ENCODE measurements around the gene EFHC1.
A peak's percentile ranks its signal among the peaks of the same experiment; 100 is the strongest.

Gene EFHC1

GRCh38 chr6:52516269-52516668 is 96.1 kb downstream of the EFHC1 start:
- no peak for DNase-seq (ENCODE audit: low read depth in 1 of 2, low spot score in 1 of 2)

- no peak for DNase-seq (ENCODE audit: low read depth in 1 of 2, low spot score in 1 of 2)
These were observed 96.8 kb downstream of the EFHC1 start for GRCh38 chr6:52516943-52517342.

GRCh38 chr6:52517502-52518278 is 97.5 kb downstream of the EFHC1 start:
- peak in 1 of 2 donors; percentile 21 for DNase-seq (ENCODE audit: low read depth in 1 of 2, low spot score in 1 of 2)

- no peak for DNase-seq (ENCODE audit: low read depth in 1 of 2, low spot score in 1 of 2)
These were observed 98.3 kb downstream of the EFHC1 start for GRCh38 chr6:52518279-52518945.

GRCh38 chr6:52519618-52520017 is 99.5 kb downstream of the EFHC1 start:
- no peak for DNase-seq (ENCODE audit: low read depth in 1 of 2, low spot score in 1 of 2)

- no peak for DNase-seq (ENCODE audit: low read depth in 1 of 2, low spot score in 1 of 2)
These were observed 102.0 kb downstream of the EFHC1 start for GRCh38 chr6:52522151-52522626.

- DNase-seq (ENCODE audit: low read depth in 1 of 2, low spot score in 1 of 2): no peak
These were observed 102.5 kb downstream of the EFHC1 start for GRCh38 chr6:52522655-52523054.

GRCh38 chr6:52523378-52524142 is 103.4 kb downstream of the EFHC1 start:
- no peak for DNase-seq (ENCODE audit: low read depth in 1 of 2, low spot score in 1 of 2)

GRCh38 chr6:52524918-52525317 is 104.8 kb downstream of the EFHC1 start:
- DNase-seq (ENCODE audit: low read depth in 1 of 2, low spot score in 1 of 2): no peak

GRCh38 chr6:52526634-52527033 is 106.5 kb downstream of the EFHC1 start:
- DNase-seq (ENCODE audit: low read depth in 1 of 2, low spot score in 1 of 2): no peak

GRCh38 chr6:52527436-52527835 is 107.3 kb downstream of the EFHC1 start:
- DNase-seq (ENCODE audit: low read depth in 1 of 2, low spot score in 1 of 2): no peak

GRCh38 chr6:52529311-52529710 is 109.2 kb downstream of the EFHC1 start:
- no peak for DNase-seq (ENCODE audit: low read depth in 1 of 2, low spot score in 1 of 2)

GRCh38 chr6:52530351-52530750 is 110.2 kb downstream of the EFHC1 start:
- DNase-seq (ENCODE audit: low read depth in 1 of 2, low spot score in 1 of 2): no peak

GRCh38 chr6:52531396-52531795 is 111.3 kb downstream of the EFHC1 start:
- no peak for DNase-seq (ENCODE audit: low read depth in 1 of 2, low spot score in 1 of 2)

GRCh38 chr6:52531834-52532233 is 111.7 kb downstream of the EFHC1 start:
- no peak for DNase-seq (ENCODE audit: low read depth in 1 of 2, low spot score in 1 of 2)

- no peak for DNase-seq (ENCODE audit: low read depth in 1 of 2, low spot score in 1 of 2)
These were observed 112.3 kb downstream of the EFHC1 start for GRCh38 chr6:52532457-52532856.

GRCh38 chr6:52533491-52533890 is 113.3 kb downstream of the EFHC1 start:
- no peak for DNase-seq (ENCODE audit: low read depth in 1 of 2, low spot score in 1 of 2)

- DNase-seq (ENCODE audit: low read depth in 1 of 2, low spot score in 1 of 2): no peak
These were observed 114.2 kb downstream of the EFHC1 start for GRCh38 chr6:52534363-52534762.

GRCh38 chr6:52534966-52535390 is 114.8 kb downstream of the EFHC1 start:
- DNase-seq (ENCODE audit: low read depth in 1 of 2, low spot score in 1 of 2): no peak

GRCh38 chr6:52535711-52536423 is 115.7 kb downstream of the EFHC1 start:
- no peak for DNase-seq (ENCODE audit: low read depth in 1 of 2, low spot score in 1 of 2)

GRCh38 chr6:52536424-52536916 is 116.3 kb downstream of the EFHC1 start:
- no peak for DNase-seq (ENCODE audit: low read depth in 1 of 2, low spot score in 1 of 2)
